NB4 (cell line): ENCODE results near the gene SLC18A2.

Experiments used
- DNase-seq: peaks from one replicate; pipeline ENCODE4 v3.0.0; 2010; ENCODE audit warnings: low read depth
- H3K4me3 ChIP-seq: one replicate; pipeline ENCODE4 v1.5.1; 2011; ENCODE audit warnings: mild to moderate bottlenecking, low read depth, low read length, moderate library complexity
- CTCF ChIP-seq: IDR thresholded peaks from one replicate; pipeline ENCODE4 v1.5.1; 2012; ENCODE audit warnings: low read depth, low read length
- MAX ChIP-seq: IDR thresholded peaks from 2 replicates; pipeline ENCODE4 v1.6.1; 2011; ENCODE audit warnings: low read depth, low read length
- MYC ChIP-seq: IDR thresholded peaks from 2 replicates; pipeline ENCODE4 v1.6.1; 2011; ENCODE audit warnings: low read depth, low read length
- POLR2A ChIP-seq: IDR thresholded peaks from 2 replicates; pipeline ENCODE4 v1.6.1; 2011; ENCODE audit warnings: mild to moderate bottlenecking; ENCODE audit not compliant: insufficient read length; ENCODE audit errors: extremely low read depth

SLC18A2 gene

GRCh38 chr10:117262291-117262902 lies 21.5 kb downstream of the SLC18A2 start:
- no peak for DNase-seq
- H3K4me3 ChIP-seq: no peak overlapping the region
- TF ChIP-seq CTCF (no peak), MYC (no peak), POLR2A (no peak), MAX (no peak)

- no peak overlapping the region for H3K4me3 ChIP-seq
- DNase-seq: no peak
- no peak for TF ChIP-seq POLR2A
- no peak for TF ChIP-seq MYC
- no peak for TF ChIP-seq CTCF
- TF ChIP-seq MAX: no peak
Observed at GRCh38 chr10:117262903-117263293, 22.0 kb downstream of the SLC18A2 start.

- DNase-seq: no peak
- H3K4me3 ChIP-seq: no peak overlapping the region
- TF ChIP-seq MYC (no peak), POLR2A (no peak), MAX (no peak), CTCF (no peak)
Observed at GRCh38 chr10:117264782-117265181, 23.9 kb downstream of the SLC18A2 start.

- no peak overlapping the region for H3K4me3 ChIP-seq
- TF ChIP-seq MAX (no peak), POLR2A (no peak), CTCF (no peak), MYC (no peak)
- no peak for DNase-seq
Observed at GRCh38 chr10:117266400-117266799, 25.5 kb downstream of the SLC18A2 start.

GRCh38 chr10:117266812-117267211 lies 25.9 kb downstream of the SLC18A2 start:
- no peak overlapping the region for H3K4me3 ChIP-seq
- DNase-seq: no peak
- no peak for TF ChIP-seq POLR2A
- no peak for TF ChIP-seq MAX
- no peak for TF ChIP-seq MYC
- TF ChIP-seq CTCF: no peak
